ENCODE results near the gene KLK13.

GRCh38 chr19:51029718-51030117, 35.2 kb downstream of the KLK13 start:
- TF ChIP-seq MAX (IDR thresholded peaks at IDR 0.05) (no peak), TEAD4 (IDR thresholded peaks at IDR 0.05) (no peak), CREB1 (IDR thresholded peaks at IDR 0.05; ENCODE audit: low read depth) (no peak), EP300 (IDR thresholded peaks at IDR 0.05; ENCODE audit: borderline replicate concordance) (no peak), NFIC (IDR thresholded peaks at IDR 0.05) (no peak), USF1 (IDR thresholded peaks at IDR 0.05) (no peak), CEBPB (IDR thresholded peaks at IDR 0.05) (no peak), REST (IDR thresholded peaks at IDR 0.05; ENCODE audit: low read depth) (no peak), TAF1 (IDR thresholded peaks at IDR 0.05; ENCODE audit: low read depth) (no peak), YY1 (IDR thresholded peaks at IDR 0.05; ENCODE audit: low read depth) (no peak)
